Activated CD4-positive, alpha-beta T cell treated with anti-CD3 and anti-CD28 coated beads, Interleukin-2, amount 10 ng/mL, durations not matched to agents 24 days and 14 days (primary cell): Measurements from ENCODE around the gene DPP10. TPM values are rescaled to one million over a fixed set of nuclear protein-coding genes. Genes with fewer than 3 reads are reported as not detected.

Experiments used
- DNase-seq: peaks from one replicate; pipeline ENCODE4 v3.0.0; 2022
- H3K27ac Mint-ChIP-seq: one replicate; pipeline ENCODE4 v1.8.0; 2022; ENCODE audit warnings: mild to moderate bottlenecking, mixed read lengths
- H3K27me3 Mint-ChIP-seq: one replicate; pipeline ENCODE4 v1.8.0; 2022; ENCODE audit warnings: mixed read lengths
- H3K36me3 Mint-ChIP-seq: one replicate; pipeline ENCODE4 v1.8.0; 2022; ENCODE audit warnings: low read depth, mild to moderate bottlenecking, mixed read lengths
- H3K4me1 Mint-ChIP-seq: one replicate; pipeline ENCODE4 v1.8.0; 2021; ENCODE audit warnings: mixed read lengths
- H3K4me3 Mint-ChIP-seq: one replicate; pipeline ENCODE4 v1.8.0; 2022; ENCODE audit warnings: mild to moderate bottlenecking, moderate library complexity, mixed read lengths
- H3K9me3 Mint-ChIP-seq: one replicate; pipeline ENCODE4 v1.8.0; 2021; ENCODE audit warnings: mixed read lengths
- intact Hi-C: fragments of 100-400 bp; cut with micrococcal nuclease; formaldehyde crosslinking; loops from one replicate; pipeline ENCODE4 v1.15.1; 2023
- total RNA-seq: library from RNA; stranded (reverse); gene quantifications from 2 replicates; pipeline ENCODE4 v1.2.3, GENCODE V29; 2022

The DPP10 gene
- total RNA-seq, 1 donor from 2014 or later, result not detected

DNA sequence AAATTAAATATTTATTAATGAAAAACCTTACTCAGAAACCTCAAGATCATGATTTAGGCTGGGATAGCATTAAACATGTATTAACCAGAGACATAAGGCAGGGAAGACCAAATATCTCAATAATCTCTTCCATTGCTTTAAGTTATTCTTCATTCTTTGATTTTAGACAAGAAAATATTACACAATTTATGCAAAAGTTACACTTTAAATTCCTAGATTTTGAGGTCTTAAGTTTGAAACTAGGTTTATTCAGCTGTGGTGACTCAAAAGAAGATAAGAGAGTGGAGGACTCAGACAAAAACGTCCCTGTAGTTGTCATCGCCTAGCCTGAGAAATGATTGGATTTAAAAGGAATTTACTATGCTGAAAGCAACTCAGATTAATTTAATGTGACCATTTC is 1110.3 kb downstream of the DPP10 start:
- no peak for DNase-seq
- H3K27ac Mint-ChIP-seq, result no peak overlapping the region

DNA sequence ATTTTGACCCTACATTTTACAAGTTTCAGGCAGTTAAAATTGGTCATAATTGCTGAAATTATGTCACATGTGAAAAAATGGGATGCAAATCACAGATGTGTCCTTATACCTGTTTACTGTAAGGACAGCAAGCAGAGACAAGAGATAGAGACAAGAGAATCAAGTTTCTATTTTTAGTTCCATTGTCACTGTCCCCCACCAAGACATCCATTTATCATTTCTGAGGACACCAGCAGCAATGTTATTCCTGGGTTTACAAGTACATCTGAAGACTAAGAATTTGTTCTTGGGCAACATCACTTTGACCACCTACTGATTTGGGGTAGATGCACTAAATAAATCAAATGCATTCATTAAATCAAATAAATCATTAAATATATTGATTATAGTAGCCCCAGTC is 1111.7 kb downstream of the DPP10 start:
- Mint-ChIP-seq H3K9me3 (no peaks in the 10 kb centered on the region), H3K4me1 (no peaks in the 10 kb centered on the region), H3K27ac (no peak overlapping the region), H3K27me3 (no peaks in the 10 kb centered on the region), H3K36me3 (no peaks in the 10 kb centered on the region), H3K4me3 (no peak overlapping the region)
- DNase-seq, result no peak
- intact Hi-C loops, result no loop called here

More for the DNA sequence above, 1110.3 kb downstream of the DPP10 start:
- Mint-ChIP-seq H3K9me3 (peaks cover 4% of the 10 kb centered on the region), H3K27me3 (no peaks in the 10 kb centered on the region), H3K4me1 (no peaks in the 10 kb centered on the region), H3K4me3 (no peak overlapping the region), H3K36me3 (no peaks in the 10 kb centered on the region)
- intact Hi-C loops, result no loop called here

DNA sequence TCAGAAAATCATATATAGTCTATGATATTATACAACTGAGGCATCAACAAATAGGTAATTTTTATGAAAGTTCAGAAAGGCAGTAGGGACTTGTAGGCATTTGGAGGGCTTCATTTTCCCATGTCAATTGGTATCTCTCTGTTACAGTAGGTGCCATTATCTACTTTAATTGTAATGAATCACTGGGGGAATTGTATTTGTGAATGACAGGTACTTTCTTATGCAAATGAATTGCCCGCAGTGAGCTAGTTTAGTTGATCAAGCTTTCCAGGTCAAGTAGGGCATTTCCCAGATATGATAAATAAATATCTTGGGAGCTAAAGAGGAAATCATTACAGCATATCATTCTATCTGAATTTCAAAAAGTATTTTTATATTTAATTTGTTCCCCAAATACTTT is 1116.3 kb downstream of the DPP10 start:
- peaks cover 6% of the 10 kb centered on the region for H3K9me3 Mint-ChIP-seq
- intact Hi-C loops, result no loop called here

DNA sequence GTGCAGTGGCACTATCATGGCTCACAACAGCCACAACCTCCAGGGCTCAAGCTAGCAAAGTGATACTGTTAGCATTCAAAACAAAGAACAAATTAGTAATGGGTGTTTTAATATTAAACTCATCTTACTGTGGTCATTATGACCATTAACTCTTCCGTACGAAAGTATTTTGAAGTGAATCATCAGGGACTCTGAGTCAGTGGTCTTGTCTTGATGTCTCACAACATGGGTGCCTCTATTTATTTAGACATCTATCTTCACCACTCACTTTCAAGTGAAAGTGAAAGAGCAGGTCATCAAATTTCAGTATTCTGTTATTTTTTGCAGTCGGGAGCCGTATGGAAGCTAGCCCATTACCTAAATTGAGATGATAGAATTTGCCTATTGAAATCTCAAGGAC is 1118.2 kb downstream of the DPP10 start:
- intact Hi-C loops, result no loop called here
- no peak overlapping the region for H3K27ac Mint-ChIP-seq
- H3K9me3 Mint-ChIP-seq, result peaks cover 6% of the 10 kb centered on the region
- H3K4me3 Mint-ChIP-seq, result no peak overlapping the region
- no peak for DNase-seq
- no peaks in the 10 kb centered on the region for H3K27me3 Mint-ChIP-seq
- H3K36me3 Mint-ChIP-seq, result no peaks in the 10 kb centered on the region
- H3K4me1 Mint-ChIP-seq, result no peaks in the 10 kb centered on the region

More for the DNA sequence above, 1116.3 kb downstream of the DPP10 start:
- H3K27me3 Mint-ChIP-seq, result no peaks in the 10 kb centered on the region
- no peak overlapping the region for H3K27ac Mint-ChIP-seq
- no peak for DNase-seq
- no peaks in the 10 kb centered on the region for H3K36me3 Mint-ChIP-seq
- H3K4me1 Mint-ChIP-seq, result no peaks in the 10 kb centered on the region
- no peak overlapping the region for H3K4me3 Mint-ChIP-seq

DNA sequence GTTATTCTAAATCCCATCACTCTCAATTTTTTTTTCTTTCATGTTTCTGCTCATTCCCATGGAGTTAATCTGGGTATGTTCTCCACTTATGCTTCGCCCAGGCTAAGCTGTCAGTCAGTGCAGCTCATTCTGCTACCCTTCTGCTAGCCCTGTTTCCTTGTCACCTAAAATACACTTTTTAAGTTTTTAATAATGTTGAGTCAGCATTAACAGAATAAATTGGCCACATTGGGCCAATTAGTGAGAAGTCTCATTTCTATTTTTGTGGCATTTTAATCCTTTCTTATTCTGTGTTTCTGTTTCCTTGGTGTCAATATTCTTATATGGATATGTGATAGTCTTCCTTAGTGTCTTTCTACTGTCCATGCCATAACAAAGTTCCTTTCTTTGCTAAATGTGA is 1126.2 kb downstream of the DPP10 start:
- no peak overlapping the region for H3K4me3 Mint-ChIP-seq
- H3K27ac Mint-ChIP-seq, result no peak overlapping the region
- no peaks in the 10 kb centered on the region for H3K27me3 Mint-ChIP-seq
- intact Hi-C loops, result no loop called here
- H3K9me3 Mint-ChIP-seq, result peaks cover 7% of the 10 kb centered on the region
- no peaks in the 10 kb centered on the region for H3K4me1 Mint-ChIP-seq
- DNase-seq, result no peak
- no peaks in the 10 kb centered on the region for H3K36me3 Mint-ChIP-seq

DNA sequence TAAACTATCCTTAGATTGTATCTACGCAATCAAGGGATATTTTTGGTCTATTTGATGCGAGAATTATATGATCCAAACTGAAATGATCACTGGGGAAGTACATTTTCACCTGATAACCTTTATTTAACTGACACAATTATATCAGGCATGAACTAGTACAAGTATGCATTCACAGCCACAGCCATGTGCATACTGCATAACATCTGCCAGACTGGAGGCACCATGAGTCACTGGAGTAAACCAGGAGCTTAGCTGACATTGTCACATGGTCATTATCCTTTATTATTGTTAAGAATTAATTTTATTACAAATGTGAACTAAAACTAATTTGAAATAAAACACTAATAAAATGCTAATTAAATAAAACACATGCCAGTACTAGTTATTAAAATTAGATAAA is 1127.1 kb downstream of the DPP10 start:
- Mint-ChIP-seq H3K4me3 (no peak overlapping the region), H3K9me3 (peaks cover 15% of the 10 kb centered on the region), H3K27me3 (no peaks in the 10 kb centered on the region), H3K36me3 (no peaks in the 10 kb centered on the region), H3K4me1 (no peaks in the 10 kb centered on the region), H3K27ac (no peak overlapping the region)
- DNase-seq, result no peak
- intact Hi-C loops, result no loop called here

DNA sequence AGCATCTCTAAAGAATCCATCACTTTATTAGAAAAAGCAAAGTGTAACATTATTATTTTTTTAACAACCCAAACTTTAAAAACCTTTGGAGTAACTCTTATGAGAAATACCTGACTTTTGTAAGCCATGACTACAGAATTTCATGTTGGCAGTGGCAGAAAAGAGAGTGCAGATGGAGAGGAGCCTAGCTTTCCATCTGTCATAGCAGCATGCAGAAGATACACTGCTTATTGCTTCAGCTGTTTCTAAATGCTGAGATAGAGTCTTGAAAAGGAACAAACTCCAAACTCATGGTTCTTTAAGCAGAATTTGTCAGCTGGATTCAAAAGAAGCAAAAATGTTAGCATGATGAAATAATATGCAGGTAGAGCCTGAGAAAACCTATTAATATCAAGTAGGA is 1130.3 kb downstream of the DPP10 start:
- no peak for DNase-seq
- no peaks in the 10 kb centered on the region for H3K36me3 Mint-ChIP-seq
- no peak overlapping the region for H3K4me3 Mint-ChIP-seq
- no peak overlapping the region for H3K27ac Mint-ChIP-seq
- peaks cover 15% of the 10 kb centered on the region for H3K9me3 Mint-ChIP-seq
- no peaks in the 10 kb centered on the region for H3K27me3 Mint-ChIP-seq
- H3K4me1 Mint-ChIP-seq, result no peaks in the 10 kb centered on the region
- intact Hi-C loops, result no loop called here

DNA sequence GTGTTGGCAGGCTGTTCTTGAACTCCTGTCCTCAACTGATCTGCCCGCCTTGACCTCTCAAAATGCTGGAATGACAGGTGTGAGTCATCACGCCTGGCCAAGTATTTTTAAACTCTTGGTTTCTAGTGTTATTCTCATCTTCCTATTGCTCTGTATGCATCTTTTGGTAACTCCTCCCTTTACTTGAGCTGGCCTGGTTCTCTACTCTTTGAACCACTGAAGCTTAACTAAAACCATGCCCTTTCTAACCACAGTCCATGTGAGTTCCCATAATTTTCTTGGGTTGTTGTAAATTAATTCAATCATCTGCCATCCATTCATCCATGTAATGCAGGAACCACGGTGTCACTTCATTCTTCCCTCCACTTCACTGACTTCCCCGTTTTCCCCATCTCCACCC is 1131.3 kb downstream of the DPP10 start:
- no peak for DNase-seq
- Mint-ChIP-seq H3K9me3 (peaks cover 12% of the 10 kb centered on the region), H3K4me1 (no peaks in the 10 kb centered on the region), H3K27me3 (no peaks in the 10 kb centered on the region), H3K27ac (no peak overlapping the region), H3K4me3 (no peak overlapping the region), H3K36me3 (no peaks in the 10 kb centered on the region)
- intact Hi-C loops, result no loop called here

DNA sequence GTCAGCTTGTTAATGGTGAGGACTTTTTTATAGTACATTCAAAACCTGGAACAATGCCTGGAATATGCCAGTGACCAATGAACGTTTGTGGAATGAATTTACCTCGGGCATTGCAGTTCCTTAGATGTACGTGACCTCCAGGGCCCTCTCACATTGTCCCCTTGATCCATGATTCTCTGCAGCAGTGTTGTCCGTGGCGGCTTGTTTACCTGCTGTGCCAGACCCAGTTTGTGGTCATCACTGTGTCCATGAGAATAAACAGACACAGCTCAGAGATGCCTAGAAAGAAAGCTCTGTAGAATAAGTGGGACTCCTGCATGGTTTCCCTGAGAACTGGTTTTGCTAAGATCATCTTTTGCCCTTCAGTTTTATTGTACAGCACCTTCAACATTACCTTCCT is 1132.2 kb downstream of the DPP10 start:
- intact Hi-C loops, result no loop called here
- no peak for DNase-seq
- Mint-ChIP-seq H3K36me3 (no peaks in the 10 kb centered on the region), H3K27ac (no peak overlapping the region), H3K9me3 (peaks cover 9% of the 10 kb centered on the region), H3K4me3 (no peak overlapping the region), H3K4me1 (no peaks in the 10 kb centered on the region), H3K27me3 (no peaks in the 10 kb centered on the region)

DNA sequence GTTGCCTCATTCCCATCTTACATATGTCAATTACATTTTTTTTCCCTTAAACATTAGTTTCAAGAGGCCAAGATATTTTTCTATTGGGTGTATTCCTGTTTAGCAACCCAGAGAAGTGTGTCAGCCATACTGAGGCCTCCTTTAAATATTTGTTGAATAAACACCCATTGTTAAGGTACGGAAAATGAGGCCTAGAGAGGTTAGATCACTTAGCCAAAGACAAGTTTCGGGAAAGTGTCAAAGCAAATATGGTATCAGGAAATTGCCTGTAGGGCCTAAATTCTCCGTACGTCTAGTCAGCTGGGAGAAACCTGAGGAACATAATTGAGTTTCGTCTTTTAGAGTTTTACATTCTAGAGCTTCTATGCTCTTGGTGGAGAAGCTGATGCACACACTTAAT is 1138.3 kb downstream of the DPP10 start:
- no peaks in the 10 kb centered on the region for H3K4me1 Mint-ChIP-seq
- no peak for DNase-seq
- no peak overlapping the region for H3K4me3 Mint-ChIP-seq
- peaks cover 15% of the 10 kb centered on the region for H3K9me3 Mint-ChIP-seq
- H3K27me3 Mint-ChIP-seq, result no peaks in the 10 kb centered on the region
- intact Hi-C loops, result no loop called here
- H3K36me3 Mint-ChIP-seq, result no peaks in the 10 kb centered on the region
- H3K27ac Mint-ChIP-seq, result no peak overlapping the region

DNA sequence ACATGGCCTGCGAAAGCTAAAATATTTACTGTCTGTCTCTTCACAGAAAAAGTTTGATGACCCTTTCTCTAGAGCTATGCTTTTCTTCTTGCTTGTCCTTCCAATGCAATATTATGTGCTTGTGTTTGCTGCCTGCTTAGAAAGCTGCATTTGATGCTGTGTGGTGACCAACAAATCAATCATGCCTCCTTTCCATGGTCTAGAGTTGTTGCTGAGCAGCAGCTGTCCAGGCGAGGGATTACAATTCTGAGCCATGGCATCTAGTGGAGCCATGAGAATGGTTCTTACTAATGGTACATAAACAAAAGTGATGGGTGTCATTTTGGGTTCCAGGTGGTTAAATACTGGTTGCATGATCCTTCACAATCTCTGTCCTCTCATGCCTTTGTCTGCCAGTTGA is 1142.1 kb downstream of the DPP10 start:
- no peak overlapping the region for H3K4me3 Mint-ChIP-seq
- peaks cover 18% of the 10 kb centered on the region for H3K9me3 Mint-ChIP-seq
- intact Hi-C loops, result no loop called here
- H3K27me3 Mint-ChIP-seq, result no peaks in the 10 kb centered on the region
- no peaks in the 10 kb centered on the region for H3K4me1 Mint-ChIP-seq
- no peaks in the 10 kb centered on the region for H3K36me3 Mint-ChIP-seq
- H3K27ac Mint-ChIP-seq, result no peak overlapping the region
- DNase-seq, result no peak

DNA sequence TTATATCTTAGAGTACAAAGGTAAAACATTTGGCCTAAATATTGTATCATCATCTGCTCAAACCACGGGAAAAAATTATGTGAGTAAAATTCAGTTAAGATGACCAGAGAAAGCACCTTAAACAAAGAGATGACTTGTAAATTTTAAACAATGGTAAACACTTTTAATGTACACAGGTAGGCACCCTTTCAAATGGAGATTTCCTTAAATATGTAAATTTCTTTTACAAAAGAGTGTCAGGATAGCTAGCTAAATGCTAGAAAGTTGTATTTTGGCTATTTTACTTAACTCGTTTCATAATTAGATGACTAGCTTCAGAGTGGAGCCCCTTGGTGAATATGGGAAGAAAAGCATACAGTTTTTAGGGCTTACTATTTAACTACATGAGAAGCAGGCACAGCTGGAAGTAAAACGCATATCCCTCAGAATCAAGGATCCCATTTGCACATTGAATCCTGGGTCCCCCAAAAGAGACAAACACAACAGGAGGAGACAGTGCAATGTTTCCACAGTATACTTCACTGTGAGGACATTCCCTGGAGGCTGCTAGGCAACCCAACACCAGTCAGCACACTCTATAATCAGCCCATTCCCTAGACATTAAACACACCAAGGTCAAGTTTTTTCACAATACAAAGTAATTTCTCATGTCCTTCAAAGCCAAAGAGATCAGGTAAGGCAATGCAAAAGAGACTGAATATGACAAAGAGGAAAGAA is 1154.4 kb downstream of the DPP10 start:
- Mint-ChIP-seq H3K27ac (no peak overlapping the region), H3K27me3 (no peaks in the 10 kb centered on the region)

DNA sequence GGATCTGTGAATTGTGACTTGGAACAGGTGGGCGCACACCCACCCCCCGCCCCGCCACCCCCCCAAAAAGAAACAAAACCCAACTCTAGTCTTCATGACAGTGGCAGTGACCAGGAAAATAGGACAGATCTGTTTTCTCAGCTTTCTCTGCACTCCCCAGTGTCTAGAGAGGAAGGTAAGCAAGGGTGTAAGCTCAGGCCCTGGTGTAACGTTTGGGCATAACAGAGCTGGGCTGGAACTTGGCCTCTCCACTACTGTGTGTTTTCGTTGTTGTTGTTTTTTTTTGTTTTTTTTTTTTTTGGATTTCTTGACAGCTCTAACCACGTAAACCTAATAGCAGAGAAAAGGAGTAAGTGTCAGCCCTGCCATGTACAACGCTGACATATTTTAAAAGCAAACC is 1160.8 kb downstream of the DPP10 start:
- Mint-ChIP-seq H3K4me3 (no peak overlapping the region), H3K36me3 (no peaks in the 10 kb centered on the region), H3K9me3 (peaks cover 5% of the 10 kb centered on the region), H3K27me3 (no peaks in the 10 kb centered on the region), H3K4me1 (no peaks in the 10 kb centered on the region), H3K27ac (no peak overlapping the region)
- no peak for DNase-seq
- intact Hi-C loops, result no loop called here

More for the DNA sequence above, 1154.4 kb downstream of the DPP10 start:
- Mint-ChIP-seq H3K9me3 (peaks cover 3% of the 10 kb centered on the region), H3K4me3 (no peak overlapping the region), H3K4me1 (no peaks in the 10 kb centered on the region), H3K36me3 (no peaks in the 10 kb centered on the region)
- DNase-seq, result no peak
- intact Hi-C loops, result no loop called here

DNA sequence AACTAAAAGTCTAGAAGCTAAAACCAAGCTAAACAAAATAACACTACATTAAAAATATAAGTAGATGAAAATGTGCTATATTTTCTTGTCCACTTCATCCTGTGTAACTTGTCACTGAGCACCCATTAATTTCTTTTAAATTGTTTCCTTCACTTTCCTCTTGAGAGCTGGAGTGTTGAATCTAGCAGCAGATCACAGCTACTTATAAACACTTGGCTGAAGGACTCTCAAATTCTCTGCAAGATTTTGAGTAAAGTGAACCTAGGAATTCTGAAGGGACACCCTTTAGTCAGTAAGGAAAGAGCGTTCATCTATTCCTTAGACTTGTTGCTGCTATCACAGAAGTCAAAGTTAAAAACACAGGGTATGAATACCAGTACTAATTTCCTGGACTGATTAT is 1163.9 kb downstream of the DPP10 start:
- no peaks in the 10 kb centered on the region for H3K4me1 Mint-ChIP-seq
- H3K9me3 Mint-ChIP-seq, result peaks cover 15% of the 10 kb centered on the region
- H3K27me3 Mint-ChIP-seq, result no peaks in the 10 kb centered on the region
- DNase-seq, result no peak
- no peak overlapping the region for H3K27ac Mint-ChIP-seq
- intact Hi-C loops, result no loop called here
- H3K36me3 Mint-ChIP-seq, result no peaks in the 10 kb centered on the region
- H3K4me3 Mint-ChIP-seq, result no peak overlapping the region

DNA sequence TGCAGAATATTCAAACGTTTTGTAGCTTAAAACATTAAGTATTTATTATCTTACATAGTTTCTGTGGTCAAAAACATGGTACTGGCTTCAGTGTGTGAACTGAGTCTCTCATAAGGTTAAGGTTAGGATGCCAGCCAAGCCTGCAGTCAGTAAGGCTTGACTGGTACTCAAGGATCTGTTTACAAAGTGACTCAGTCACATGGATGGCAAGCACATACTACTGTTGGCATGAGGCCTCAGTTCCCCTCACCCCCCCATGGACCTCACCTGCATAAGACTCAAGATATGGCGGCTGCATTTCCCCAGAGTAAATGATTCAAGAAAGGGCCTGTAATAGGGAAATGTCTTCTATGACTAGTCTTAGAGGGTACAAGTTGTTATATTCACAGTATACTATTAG is 1167.5 kb downstream of the DPP10 start:
- Mint-ChIP-seq H3K27me3 (no peaks in the 10 kb centered on the region), H3K27ac (no peak overlapping the region), H3K4me1 (no peaks in the 10 kb centered on the region), H3K4me3 (no peak overlapping the region), H3K36me3 (no peaks in the 10 kb centered on the region), H3K9me3 (peaks cover 21% of the 10 kb centered on the region)
- DNase-seq, result no peak
- intact Hi-C loops, result no loop called here
